GM19467 (cell line): ENCODE results near the gene DHX34.
"Not testable (repeated sequence)": the region's sequence is repeated elsewhere in the genome, so short reads cannot be mapped to it uniquely, and the experiment has no call there.

ENCODE experiments used
- ATAC-seq: cut with Tn5 transposase; IDR thresholded peaks from one replicate; pipeline ENCODE4 v1.9.1; 2021; ENCODE audit warnings: mild to moderate bottlenecking, moderate library complexity; ENCODE audit not compliant: unreplicated experiment

The DHX34 gene

GRCh38 chr19:47388721-47389120 lies 39.6 kb downstream of the DHX34 start:
- not testable (repeated sequence) for ATAC-seq

- no peak for ATAC-seq
These were observed 40.0 kb downstream of the DHX34 start for GRCh38 chr19:47389150-47389556.

DNA sequence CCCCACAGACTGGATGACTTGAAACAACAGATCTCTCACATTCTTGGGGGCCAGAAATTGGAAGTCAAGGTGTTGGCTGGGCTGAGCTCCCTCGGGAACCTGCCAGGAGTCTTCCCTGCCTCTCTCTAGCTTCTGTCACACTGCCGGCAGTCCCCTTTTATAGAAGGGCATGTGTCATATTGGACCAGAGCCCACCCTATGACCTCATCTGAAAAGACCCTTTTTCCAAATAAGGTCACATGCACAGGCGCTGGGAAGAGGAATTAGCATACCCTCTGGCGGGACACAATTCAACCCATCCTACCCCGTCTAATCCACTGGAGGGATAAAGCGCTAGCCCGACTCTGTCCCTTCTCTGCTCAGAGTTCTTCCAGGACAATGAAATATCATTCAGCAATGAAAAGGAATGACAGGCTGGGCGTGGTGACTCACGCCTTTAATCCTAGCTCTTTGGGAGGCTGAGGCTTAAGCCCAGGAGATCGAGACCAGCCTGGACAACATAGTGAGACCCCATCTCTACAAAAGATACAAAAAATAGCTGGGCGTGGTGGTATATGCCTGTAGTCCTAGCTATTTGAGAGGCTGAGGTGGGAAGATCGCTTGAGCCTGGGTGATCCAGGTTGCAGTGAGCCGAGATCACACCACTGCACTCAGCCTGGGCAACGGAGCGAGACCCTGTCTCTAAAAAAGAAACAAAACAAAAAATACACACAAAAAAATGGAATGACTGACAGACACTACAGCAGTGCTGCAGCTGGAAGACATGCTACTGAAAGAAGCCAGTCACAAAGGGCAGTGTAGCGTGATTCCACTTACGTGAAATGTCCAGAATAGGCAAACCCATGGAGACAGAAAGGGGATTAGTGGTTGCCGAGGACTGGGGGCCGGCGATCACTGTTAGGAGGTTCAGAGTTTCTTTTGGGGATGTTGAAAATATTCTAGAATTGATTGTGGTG lies 41.7 kb downstream of the DHX34 start:
- ATAC-seq = no peak

GRCh38 chr19:47391510-47392223 lies 42.6 kb downstream of the DHX34 start:
- no peak for ATAC-seq

GRCh38 chr19:47398707-47399597 lies 49.8 kb downstream of the DHX34 start:
- no peak for ATAC-seq

DNA sequence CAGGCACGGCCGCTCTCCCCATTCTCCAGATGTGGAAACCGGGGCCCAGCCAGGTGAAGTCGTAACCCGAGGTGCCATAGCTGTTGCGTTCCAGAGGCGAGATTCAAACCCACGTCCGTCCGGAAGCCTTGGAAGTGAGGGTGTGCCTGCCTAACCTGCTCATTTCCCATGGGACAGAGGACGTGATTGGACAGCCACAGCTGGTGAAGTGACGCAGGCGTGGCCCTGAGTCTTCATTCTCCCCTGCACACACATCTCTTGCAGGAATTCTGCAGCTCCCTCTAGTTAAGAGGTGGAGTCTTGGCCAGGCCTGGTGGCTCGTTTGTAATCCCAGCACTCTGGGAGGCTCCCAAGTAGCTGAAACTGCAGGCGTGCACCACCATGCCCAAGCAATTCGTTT lies 53.4 kb downstream of the DHX34 start:
- ATAC-seq = no peak

GRCh38 chr19:47404334-47405196 lies 55.5 kb downstream of the DHX34 start:
- no peak for ATAC-seq

- ATAC-seq = no peak
These were observed 56.1 kb downstream of the DHX34 start for GRCh38 chr19:47405197-47405550.

- ATAC-seq = no peak
These were observed 56.8 kb downstream of the DHX34 start for GRCh38 chr19:47405854-47406417.

DNA sequence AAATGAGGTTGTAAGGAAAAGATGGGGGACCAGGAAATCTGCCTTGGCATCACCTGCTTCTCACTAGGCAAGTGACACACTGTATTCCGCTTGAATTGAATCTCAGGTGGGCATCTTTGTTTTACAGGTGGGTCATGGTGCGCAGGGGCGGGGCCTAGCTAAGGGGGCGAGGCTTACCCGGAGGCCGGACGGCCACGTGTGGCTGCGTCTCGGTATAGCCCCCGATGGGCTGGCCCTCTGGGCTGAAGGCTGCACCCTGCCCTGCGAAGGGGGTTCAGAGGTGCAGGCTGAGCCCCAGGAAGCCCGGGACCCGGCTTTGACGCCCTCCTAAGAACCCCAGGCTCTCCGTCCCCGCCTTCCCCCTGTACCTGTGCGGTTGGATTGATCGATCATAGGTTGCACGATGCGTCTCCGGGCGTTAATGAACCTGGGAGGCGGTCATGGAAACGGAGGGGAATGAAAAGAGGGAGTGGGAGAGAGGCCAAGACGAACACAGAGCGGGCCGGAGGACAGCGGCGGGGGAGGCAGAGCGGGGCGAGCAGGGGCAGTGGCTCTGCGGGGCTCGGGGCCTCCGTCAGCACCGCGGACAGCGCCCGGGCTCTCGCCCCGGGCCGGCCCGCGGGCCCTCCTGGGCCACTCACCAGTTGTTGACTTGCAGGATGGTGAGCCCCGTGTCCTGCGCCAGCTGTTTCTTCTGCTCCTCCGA lies 57.7 kb downstream of the DHX34 start:
- ATAC-seq = no peak

GRCh38 chr19:47407417-47407774 lies 58.3 kb downstream of the DHX34 start:
- ATAC-seq = no peak

DNA sequence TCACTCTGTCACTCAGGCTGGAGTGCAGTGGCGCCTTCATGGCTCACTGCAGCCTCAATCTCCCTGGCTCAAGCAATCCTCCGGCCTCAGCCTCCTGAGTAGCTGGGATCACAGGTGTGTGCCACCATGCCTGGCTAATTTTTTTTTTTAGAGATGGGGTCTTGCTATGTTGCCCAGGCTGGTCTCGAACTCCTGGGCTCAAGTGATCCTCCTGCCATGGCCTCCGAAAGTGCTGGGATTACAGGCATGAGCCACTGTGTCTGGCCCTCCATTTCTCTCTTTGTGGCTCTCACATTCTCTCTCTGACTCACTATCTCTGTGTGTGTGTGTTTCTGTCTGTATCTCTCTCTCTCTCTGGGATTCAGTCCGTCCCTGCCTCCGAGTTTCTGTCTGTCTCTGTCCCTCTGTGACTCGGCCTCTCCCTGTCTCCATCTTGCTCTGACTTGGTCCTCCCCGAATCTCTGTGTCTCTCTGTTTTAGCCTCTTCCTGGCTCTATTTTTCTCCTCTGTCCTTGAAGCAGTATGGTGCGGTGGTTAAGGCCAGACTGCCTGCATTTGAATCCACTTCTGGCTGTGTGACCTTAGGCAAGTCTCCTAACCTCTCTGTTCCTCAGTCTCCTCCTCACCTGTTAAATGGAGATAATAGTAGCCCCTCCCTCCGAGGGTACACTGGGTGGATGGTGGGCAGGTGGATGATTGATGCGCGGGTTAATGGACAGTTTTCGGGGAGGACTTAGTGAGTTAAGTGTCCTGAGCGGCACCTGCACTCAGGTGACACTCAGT lies 59.2 kb downstream of the DHX34 start:
- no peak for ATAC-seq

GRCh38 chr19:47411101-47411500 lies 62.0 kb downstream of the DHX34 start:
- ATAC-seq = no peak

GRCh38 chr19:47411696-47412095 lies 62.6 kb downstream of the DHX34 start:
- not testable (repeated sequence) for ATAC-seq

- ATAC-seq = no peak
These were observed 64.8 kb downstream of the DHX34 start for GRCh38 chr19:47413941-47414340.

GRCh38 chr19:47414469-47414868 lies 65.4 kb downstream of the DHX34 start:
- no peak for ATAC-seq

- ATAC-seq = no peak
These were observed 67.0 kb downstream of the DHX34 start for GRCh38 chr19:47415953-47416642.

- ATAC-seq = no peak
These were observed 67.5 kb downstream of the DHX34 start for GRCh38 chr19:47416643-47416985.
